Gastroesophageal sphincter (tissue), 3 donors: ENCODE data around the gene HINFP.

Experiments
- CTCF ChIP-seq, 4 experiments: fragments of 200-600 bp in 2 of 4; fragments of 450-650 bp in 2 of 4; sonication (generic) in 1 of 4; IDR thresholded peaks; one replicate each; pipeline ENCODE4 v1.5.1; 2017 to 2019; ENCODE audit warnings: antibody characterized with exemption in 4 of 4, mild to moderate bottlenecking in 2 of 4, moderate library complexity in 2 of 4
- POLR2AphosphoS5 ChIP-seq: sonication (generic); formaldehyde crosslinking; IDR thresholded peaks from one replicate; pipeline ENCODE4 v1.6.1; 2017; ENCODE audit warnings: antibody characterized with exemption

- peak in 1 of 4 experiments; percentile 23 for TF ChIP-seq CTCF (IDR thresholded peaks at IDR 0.05)
- no peak for TF ChIP-seq POLR2AphosphoS5
These were observed 13.1 kb downstream of the HINFP start for GRCh38 chr11:119134389-119134978.
